Spleen (tissue), 13 donors: ENCODE data around the gene TNFAIP6. TPM values are rescaled to one million over a fixed set of nuclear protein-coding genes. Genes with fewer than 3 reads are reported as not detected.
"Not testable (repeated sequence)": the region's sequence is repeated elsewhere in the genome, so short reads cannot be mapped to it uniquely, and the experiment has no call there.

ENCODE experiments used
- DNase-seq: peaks from one replicate; pipeline ENCODE4 v3.0.0-alpha.2; 2020
- H3K27ac ChIP-seq, 8 donors: fragments of 200-600 bp; sonication (generic) in 7 of 8; 1 replicate in 4 of 8; 2 replicates in 4 of 8; pipeline versions ENCODE4 v1.5.0 to v1.8.0; 2016 to 2021; ENCODE audit warnings: inconsistent platforms in 4 of 8, mild to moderate bottlenecking in 4 of 8, moderate library complexity in 1 of 8
- H3K27me3 ChIP-seq, 7 donors: fragments of 200-600 bp; sonication (generic) in 6 of 7; replicated peaks in 1 of 7; 1 replicate in 4 of 7; 2 replicates in 3 of 7; pipeline versions ENCODE4 v1.5.0 to v1.8.0; 2016 to 2021; ENCODE audit warnings: inconsistent platforms in 3 of 7, mild to moderate bottlenecking in 1 of 7
- H3K36me3 ChIP-seq, 6 donors: fragments of 200-600 bp; sonication (generic) in 5 of 6; 1 replicate in 4 of 6; 2 replicates in 2 of 6; pipeline versions ENCODE4 v1.5.0 to v1.8.0; 2016 to 2021; ENCODE audit warnings: inconsistent platforms in 2 of 6
- H3K4me1 ChIP-seq, 6 donors: fragments of 200-600 bp; sonication (generic) in 5 of 6; 1 replicate in 3 of 6; 2 replicates in 3 of 6; pipeline versions ENCODE4 v1.5.0 to v1.8.0; 2016 to 2021; ENCODE audit warnings: inconsistent platforms in 3 of 6
- H3K4me3 ChIP-seq, 8 donors: fragments of 200-600 bp; sonication (generic) in 7 of 8; 1 replicate in 4 of 8; 2 replicates in 4 of 8; pipeline versions ENCODE4 v1.5.0 to v1.8.0; 2016 to 2021; ENCODE audit warnings: inconsistent platforms in 4 of 8, mild to moderate bottlenecking in 4 of 8, moderate library complexity in 2 of 8
- H3K9me3 ChIP-seq, 8 donors: fragments of 200-600 bp; sonication (generic) in 7 of 8; 1 replicate in 4 of 8; 2 replicates in 4 of 8; pipeline versions ENCODE4 v1.5.0 to v1.8.0; 2016 to 2021; ENCODE audit warnings: inconsistent platforms in 4 of 8
- POLR2A ChIP-seq, 3 donors: fragments of 450-650 bp; IDR thresholded peaks; one replicate each; pipeline ENCODE4 v1.5.1; 2017; ENCODE audit warnings: antibody characterized with exemption in 3 of 3, mild to moderate bottlenecking in 1 of 3
- POLR2AphosphoS5 ChIP-seq, 3 donors: sonication (generic); formaldehyde crosslinking; IDR thresholded peaks; one replicate each; pipeline ENCODE4 v1.5.1; 2017; ENCODE audit warnings: antibody characterized with exemption in 3 of 3
- WGBS, 5 donors: extraction: QIAGEN DNeasy Blood & Tissue Kit in 3 of 5; methylation state at CpG; one replicate each; pipeline versions ENCODE4 v1.1.5 to v1.1.7; 2013 to 2018; 5-methylcytosine and 5-hydroxymethylcytosine counted together
- intact Hi-C: fragments of 100-400 bp; cut with DNase I; formaldehyde crosslinking; loops from one replicate; pipeline ENCODE4 v1.15.0; 2023; ENCODE audit warnings: low total_unique reads
- long read RNA-seq, 2 donors: transcript quantifications; one replicate each; lab custom pipeline, GENCODE V29; 2026
- polyA plus RNA-seq, 3 donors: library from polyadenylated mRNA; stranded (reverse); fragments of 200-250 nt; gene quantifications; one replicate each; pipeline ENCODE4 v1.2.1, GENCODE V29; 2013
- total RNA-seq, 7 donors: library from RNA; depleted of rRNA in 3 of 7; stranded (reverse); fragments of >200 nt in 3 of 7; fragmentation: NEBNext Ultra II Directional in 4 of 7; extraction: Animal tissue kit (Norgen Biotek cat#: 25700) in 4 of 7; gene quantifications; one replicate each; pipeline versions ENCODE4 v1.1.0 to v1.2.1, GENCODE V29; 2016 to 2021
- TF ChIP-seq, protein P1 (sequence below), 11 experiments: fragments of 200-600 bp in 7 of 11; fragments of 450-650 bp in 4 of 11; sonication (generic) in 4 of 11; IDR thresholded peaks in 8 of 11; conservative IDR thresholded peaks in 3 of 11; 1 replicate in 7 of 11; 2 replicates in 4 of 11; pipeline versions ENCODE4 v1.4.0 to v1.8.0; 2016 to 2021; ENCODE audit warnings: antibody characterized with exemption in 11 of 11, inconsistent platforms in 4 of 11, mild to moderate bottlenecking in 1 of 11
- donor health status: healthy with polysubstance abuse.
- donor health status: DM: no; HTN: no; CAD: no; lungs with moderate emphysema.
- donor health status: DM: no; HTN: no; CAD: no.
- donor health status: Bipolar disorder and iron deficiency.
- donor health status: healthy.
- donor health status: DM: no; HTN: no; CAD: no.
- donor health status: DM: yes; HTN: yes; CAD: no.

The TNFAIP6 gene
- 10 to 100 TPM in 2 of 7 donors, 1 to 10 TPM in 4, under 1 TPM in 1; 0.70 to 19.7 (median 9.4) TPM for total RNA-seq
- polyA plus RNA-seq: 1 to 10 TPM in 1 of 3 donors, under 1 TPM in 2; 0.46 to 1.4 (median 0.56) TPM
- long read RNA-seq, donor 1, partial matches to known transcripts: 0 of 2 reads
- long read RNA-seq, donor 1, other reads (novel, unspliced or antisense): 0 of 2 reads
- long read RNA-seq, donor 2, partial matches to known transcripts: 0 of 1 reads
- long read RNA-seq, donor 2, other reads (novel, unspliced or antisense): 0 of 1 reads

GRCh38 chr2:151357359-151357758 lies at the start of gene TNFAIP6:
Gene TNFAIP6 (plus strand): TSS chr2:151357592. CDS start chr2:151357667, 75 bp downstream.
- Histone ChIP-seq H3K9me3 (no peaks in the 10 kb centered on the region), H3K27ac (peak within 1 kb of the TSS in 6 of 8 donors; percentile 7 to 80 (median 57)), H3K4me1 (no peaks in the 10 kb centered on the region), H3K27me3 (no peaks in the 10 kb centered on the region), H3K36me3 (no peaks in the 10 kb centered on the region), H3K4me3 (no peak within 1 kb of the TSS)
- no peak for DNase-seq
- intact Hi-C loops: no loop called here
- 49 to 83% (median 63%) methylated on average over 3 of the region's 3 CpGs for WGBS, 5 donors
- TF ChIP-seq, protein P1, sequence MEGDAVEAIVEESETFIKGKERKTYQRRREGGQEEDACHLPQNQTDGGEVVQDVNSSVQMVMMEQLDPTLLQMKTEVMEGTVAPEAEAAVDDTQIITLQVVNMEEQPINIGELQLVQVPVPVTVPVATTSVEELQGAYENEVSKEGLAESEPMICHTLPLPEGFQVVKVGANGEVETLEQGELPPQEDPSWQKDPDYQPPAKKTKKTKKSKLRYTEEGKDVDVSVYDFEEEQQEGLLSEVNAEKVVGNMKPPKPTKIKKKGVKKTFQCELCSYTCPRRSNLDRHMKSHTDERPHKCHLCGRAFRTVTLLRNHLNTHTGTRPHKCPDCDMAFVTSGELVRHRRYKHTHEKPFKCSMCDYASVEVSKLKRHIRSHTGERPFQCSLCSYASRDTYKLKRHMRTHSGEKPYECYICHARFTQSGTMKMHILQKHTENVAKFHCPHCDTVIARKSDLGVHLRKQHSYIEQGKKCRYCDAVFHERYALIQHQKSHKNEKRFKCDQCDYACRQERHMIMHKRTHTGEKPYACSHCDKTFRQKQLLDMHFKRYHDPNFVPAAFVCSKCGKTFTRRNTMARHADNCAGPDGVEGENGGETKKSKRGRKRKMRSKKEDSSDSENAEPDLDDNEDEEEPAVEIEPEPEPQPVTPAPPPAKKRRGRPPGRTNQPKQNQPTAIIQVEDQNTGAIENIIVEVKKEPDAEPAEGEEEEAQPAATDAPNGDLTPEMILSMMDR (IDR thresholded peaks at IDR 0.05 in 8 of 11, conservative IDR thresholded peaks at IDR 0.05 in 3 of 11): no peak
- TF ChIP-seq POLR2A (IDR thresholded peaks at IDR 0.05) (no peak), POLR2AphosphoS5 (IDR thresholded peaks at IDR 0.05) (peak in 1 of 3 donors; percentile 54)

GRCh38 chr2:151310313-151310712 lies 47.1 kb upstream of the TNFAIP6 start:
- H3K4me3 ChIP-seq, intact Hi-C loops, H3K27ac ChIP-seq, DNase-seq, H3K9me3 ChIP-seq, H3K4me1 ChIP-seq, H3K36me3 ChIP-seq, H3K27me3 ChIP-seq: not testable (repeated sequence)
- 88 to 94% (median 93%) methylated on average over 6 of the region's 6 CpGs for WGBS, 5 donors

GRCh38 chr2:151312440-151312839 lies 45.0 kb upstream of the TNFAIP6 start:
- H3K27ac ChIP-seq, H3K36me3 ChIP-seq, H3K4me3 ChIP-seq, intact Hi-C loops, DNase-seq, H3K27me3 ChIP-seq, H3K9me3 ChIP-seq, H3K4me1 ChIP-seq: not testable (repeated sequence)
- 74 to 87% (median 80%) methylated on average over 6 of the region's 6 CpGs for WGBS, 5 donors

DNA sequence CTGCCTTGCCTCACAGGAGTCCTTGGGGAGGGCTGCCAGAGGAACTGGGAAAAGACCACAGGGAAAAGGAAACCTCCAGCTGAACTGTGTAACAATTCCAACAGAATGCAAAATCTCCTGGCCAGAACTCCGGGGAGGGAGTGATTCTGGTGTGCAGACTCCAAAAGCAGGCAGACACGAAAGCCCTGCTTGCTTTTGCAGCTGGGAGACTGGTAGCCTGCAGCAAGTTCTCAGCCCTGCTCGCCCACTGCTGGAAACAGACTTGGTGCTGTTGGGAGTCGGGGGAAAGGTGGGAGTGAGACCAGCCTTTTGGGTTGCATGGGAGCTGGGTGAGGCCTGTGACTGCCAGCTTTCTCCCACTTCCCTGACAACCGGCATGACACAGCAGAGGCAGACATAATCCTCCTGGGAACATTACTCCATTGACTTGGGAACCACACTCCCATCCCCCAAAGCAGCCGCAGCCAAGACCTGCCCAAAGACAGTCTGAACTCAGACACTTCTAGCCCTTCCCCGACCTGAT lies 42.0 kb upstream of the TNFAIP6 start:
- 64 to 94% (median 73%) methylated on average over 6 to 7 of the region's 7 CpGs for WGBS, 5 donors
- H3K27me3 ChIP-seq: no peaks in the 10 kb centered on the region
- peak overlapping the region in 1 of 8 donors; percentile 9 for H3K27ac ChIP-seq
- TF ChIP-seq, protein P1 (IDR thresholded peaks at IDR 0.05 in 8 of 11, conservative IDR thresholded peaks at IDR 0.05 in 3 of 11): no peak
- TF ChIP-seq POLR2AphosphoS5 (IDR thresholded peaks at IDR 0.05): no peak
- TF ChIP-seq POLR2A (IDR thresholded peaks at IDR 0.05): no peak
- no peaks in the 10 kb centered on the region for H3K36me3 ChIP-seq
- peaks cover 0 to 3% (median 0%) of the 10 kb centered on the region in 6 donors for H3K4me1 ChIP-seq
- intact Hi-C loops: no loop called here
- H3K9me3 ChIP-seq: no peaks in the 10 kb centered on the region
- no peak for DNase-seq
- no peak overlapping the region for H3K4me3 ChIP-seq

- Histone ChIP-seq H3K36me3 (no peaks in the 10 kb centered on the region), H3K27ac (peak overlapping the region in 6 of 8 donors; percentile 1 to 74 (median 57)), H3K4me3 (no peak overlapping the region), H3K27me3 (no peaks in the 10 kb centered on the region), H3K4me1 (no peaks in the 10 kb centered on the region), H3K9me3 (no peaks in the 10 kb centered on the region)
- intact Hi-C loops: no loop called here
- no peak for TF ChIP-seq POLR2A (IDR thresholded peaks at IDR 0.05)
- no peak for DNase-seq
- 48 to 87% (median 60%) methylated on average over 4 of the region's 4 CpGs for WGBS, 5 donors
Measured at GRCh38 chr2:151325581-151326095, 31.8 kb upstream of the TNFAIP6 start.
